Measurements from ENCODE around the gene RGS14. TPM values are rescaled to one million over a fixed set of nuclear protein-coding genes. Genes with fewer than 3 reads are reported as not detected.

Gene RGS14
- total RNA-seq, 4 donors from 2014 or later = 38.5 to 85.9 (median 68.8) TPM

DNA sequence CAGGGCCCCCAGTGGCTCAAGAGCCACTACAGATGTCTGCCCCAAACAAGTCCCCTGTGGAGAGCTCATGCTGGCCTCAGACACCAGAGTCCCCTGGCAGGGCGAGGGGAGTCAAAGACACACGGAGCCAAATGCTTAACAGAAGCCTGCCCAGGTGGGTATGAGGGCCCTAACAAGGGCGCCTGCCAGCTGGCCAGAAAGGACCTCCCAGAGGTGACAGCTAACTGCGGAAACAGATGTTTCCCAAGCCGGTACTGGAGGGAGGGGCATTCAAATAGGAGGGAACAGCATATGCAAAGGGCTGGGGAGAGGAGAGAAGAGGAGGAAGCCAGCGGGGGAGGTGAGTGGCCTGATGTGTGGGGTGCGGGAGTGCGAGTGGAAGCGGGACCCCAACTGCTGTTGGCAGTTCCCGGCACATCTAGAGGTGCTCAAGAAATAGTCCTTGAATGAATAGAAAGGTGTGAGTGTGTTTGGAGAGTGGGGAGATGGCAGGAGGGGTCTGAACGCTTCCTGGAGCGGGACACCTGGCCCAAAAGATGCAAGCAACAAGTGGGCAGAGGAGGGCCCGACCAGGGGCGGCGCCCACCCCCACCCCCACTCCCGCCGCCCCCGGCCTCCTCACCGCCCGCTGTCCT, 46.9 kb upstream of the RGS14 start:
- Histone ChIP-seq H3K9me3 (no peaks in the 10 kb centered on the region), H3K36me3 (peaks cover 19% of the 10 kb centered on the region), H3K4me1 (peaks cover 48% of the 10 kb centered on the region), H3K4me3 (peak overlapping the region; percentile 69), H3K27me3 (no peaks in the 10 kb centered on the region), H3K27ac (no peak overlapping the region)
- peak in 1 of 2 donors; percentile 72 for DNase-seq (ENCODE audit: low spot score in 2 of 2)
- no peak for TF ChIP-seq POLR2AphosphoS5 (IDR thresholded peaks at IDR 0.05)
- WGBS = 22% methylated on average over 18 of the region's 20 CpGs

DNA sequence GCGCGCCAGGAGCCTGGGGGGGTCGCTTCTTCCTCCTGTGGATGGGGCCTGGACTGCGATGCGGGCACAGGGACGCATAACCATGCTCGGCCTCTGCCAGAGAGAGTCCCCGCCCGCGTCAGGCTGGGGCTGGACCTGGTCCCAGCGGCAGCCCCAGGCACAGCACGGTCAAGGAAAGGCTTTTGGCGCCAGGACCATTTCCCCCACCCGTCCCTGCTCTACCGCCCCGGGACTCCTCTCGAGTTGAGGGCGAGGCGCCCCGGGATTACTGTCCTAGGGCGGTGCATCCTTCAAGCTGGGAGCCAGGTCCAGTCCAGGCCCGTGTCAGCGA, 46.4 kb upstream of the RGS14 start:
- TF ChIP-seq POLR2AphosphoS5 (IDR thresholded peaks at IDR 0.05) = no peak
- TF ChIP-seq POLR2A (IDR thresholded peaks at IDR 0.05) = no peak
- TF ChIP-seq, protein P1, sequence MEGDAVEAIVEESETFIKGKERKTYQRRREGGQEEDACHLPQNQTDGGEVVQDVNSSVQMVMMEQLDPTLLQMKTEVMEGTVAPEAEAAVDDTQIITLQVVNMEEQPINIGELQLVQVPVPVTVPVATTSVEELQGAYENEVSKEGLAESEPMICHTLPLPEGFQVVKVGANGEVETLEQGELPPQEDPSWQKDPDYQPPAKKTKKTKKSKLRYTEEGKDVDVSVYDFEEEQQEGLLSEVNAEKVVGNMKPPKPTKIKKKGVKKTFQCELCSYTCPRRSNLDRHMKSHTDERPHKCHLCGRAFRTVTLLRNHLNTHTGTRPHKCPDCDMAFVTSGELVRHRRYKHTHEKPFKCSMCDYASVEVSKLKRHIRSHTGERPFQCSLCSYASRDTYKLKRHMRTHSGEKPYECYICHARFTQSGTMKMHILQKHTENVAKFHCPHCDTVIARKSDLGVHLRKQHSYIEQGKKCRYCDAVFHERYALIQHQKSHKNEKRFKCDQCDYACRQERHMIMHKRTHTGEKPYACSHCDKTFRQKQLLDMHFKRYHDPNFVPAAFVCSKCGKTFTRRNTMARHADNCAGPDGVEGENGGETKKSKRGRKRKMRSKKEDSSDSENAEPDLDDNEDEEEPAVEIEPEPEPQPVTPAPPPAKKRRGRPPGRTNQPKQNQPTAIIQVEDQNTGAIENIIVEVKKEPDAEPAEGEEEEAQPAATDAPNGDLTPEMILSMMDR (IDR thresholded peaks at IDR 0.05) = no peak
- Histone ChIP-seq H3K4me3 (peak overlapping the region; percentile 69), H3K27me3 (no peaks in the 10 kb centered on the region), H3K4me1 (peaks cover 43% of the 10 kb centered on the region), H3K9me3 (no peaks in the 10 kb centered on the region), H3K36me3 (peaks cover 14% of the 10 kb centered on the region), H3K27ac (no peak overlapping the region)
- no peak for DNase-seq (ENCODE audit: low spot score in 2 of 2)
- WGBS = no CpG with 5 or more reads among the region's 23 CpGs

DNA sequence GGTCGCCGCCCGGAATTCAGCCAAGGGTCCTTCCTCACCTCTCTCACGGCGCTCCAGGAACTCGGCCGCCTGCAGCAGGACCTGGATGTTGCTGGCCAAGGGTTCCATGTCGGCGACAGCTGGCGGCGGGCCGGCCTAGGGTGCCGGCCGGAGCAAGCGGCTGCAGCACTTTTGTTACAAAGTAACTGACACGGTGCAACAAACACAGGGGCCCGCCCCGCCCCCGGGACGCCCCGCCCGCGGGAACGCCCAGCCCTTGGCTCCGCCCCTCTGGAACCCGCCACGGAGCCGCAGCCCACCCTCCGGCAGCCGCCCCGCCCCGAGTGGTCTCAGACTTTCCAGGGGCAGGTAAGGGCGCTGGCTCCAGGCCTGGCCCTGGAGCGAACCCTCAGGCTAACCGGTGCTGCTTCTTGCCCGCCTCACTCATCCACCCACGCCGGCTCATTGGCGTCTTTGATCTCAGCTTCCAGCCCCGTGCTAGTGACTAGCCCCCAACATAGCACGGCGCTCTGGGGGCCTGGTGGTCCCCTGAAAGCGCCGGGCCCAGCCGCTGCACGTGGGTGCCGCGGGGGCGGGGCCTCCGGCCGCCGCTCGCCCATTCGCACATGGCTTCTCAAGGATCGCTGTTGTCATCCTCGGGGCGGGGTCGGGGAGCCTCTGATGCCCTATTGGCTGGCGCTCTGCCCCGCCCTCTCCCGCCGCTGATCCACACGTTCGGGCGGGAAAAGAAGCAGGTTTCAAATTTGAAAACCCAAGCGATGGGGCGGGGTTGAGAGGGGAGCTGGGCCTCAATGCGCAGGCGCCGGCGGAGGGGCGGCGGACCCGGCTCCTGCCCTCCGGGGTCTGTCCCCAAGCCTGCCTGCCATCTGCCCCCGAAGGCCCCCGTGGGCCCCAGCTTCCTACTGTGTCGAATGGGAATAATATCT, 45.7 kb upstream of the RGS14 start, which contains the start of gene MXD3:
Gene MXD3 (minus strand): TSS at position 176 of the 926 bp plus-strand sequence. CDS start 68 bp downstream, at position 108.
- H3K4me3 ChIP-seq = peak within 1 kb of the TSS; percentile 69
- DNase-seq (ENCODE audit: low spot score in 2 of 2) = peak; percentile 97 to 98
- peak within 1 kb of the TSS; percentile 43 for H3K27ac ChIP-seq
- WGBS = 0% methylated on average over 24 of the region's 78 CpGs
- no peaks in the 10 kb centered on the region for H3K27me3 ChIP-seq
- peaks cover 8% of the 10 kb centered on the region for H3K36me3 ChIP-seq
- no peaks in the 10 kb centered on the region for H3K9me3 ChIP-seq
- no peak for TF ChIP-seq EP300 (IDR thresholded peaks at IDR 0.05)
- peak in 1 of 3 donors; percentile 24 for TF ChIP-seq POLR2AphosphoS5 (IDR thresholded peaks at IDR 0.05)
- no peak for TF ChIP-seq POLR2A (IDR thresholded peaks at IDR 0.05)
- TF ChIP-seq, protein P1 (IDR thresholded peaks at IDR 0.05) = no peak
- peaks cover 39% of the 10 kb centered on the region for H3K4me1 ChIP-seq

DNA sequence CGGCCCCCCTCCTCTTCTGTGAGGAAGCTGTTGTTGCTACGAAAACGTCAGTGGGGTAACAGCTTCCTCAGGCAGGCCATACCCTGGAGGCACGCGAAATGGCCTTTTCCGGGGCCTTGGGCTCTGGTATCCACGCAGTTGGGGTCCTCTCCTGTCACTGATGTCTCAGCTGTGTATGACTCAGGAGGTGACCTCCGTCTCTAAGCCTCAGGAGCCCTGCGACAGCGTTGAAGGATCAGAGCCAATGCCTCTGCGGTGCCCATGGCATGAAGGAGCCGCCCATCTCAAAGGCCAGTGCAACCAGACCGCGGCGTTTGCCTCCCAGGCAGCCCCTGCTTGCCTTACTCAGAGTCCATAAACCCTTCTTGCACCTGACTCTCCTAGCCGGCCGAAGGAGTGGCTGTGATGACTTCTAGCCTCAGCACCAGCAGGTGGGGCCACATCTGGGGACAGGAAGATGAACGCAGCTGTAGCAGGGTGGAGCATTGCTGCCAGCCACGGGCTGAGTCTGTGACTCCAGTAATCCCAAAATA, 45.0 kb upstream of the RGS14 start:
- Histone ChIP-seq H3K4me3 (peak overlapping the region; percentile 69), H3K27ac (no peak overlapping the region), H3K36me3 (peaks cover under 1% of the 10 kb centered on the region), H3K9me3 (no peaks in the 10 kb centered on the region), H3K27me3 (no peaks in the 10 kb centered on the region), H3K4me1 (peaks cover 32% of the 10 kb centered on the region)
- DNase-seq (ENCODE audit: low spot score in 2 of 2) = no peak
- WGBS = 13% methylated on average over 13 of the region's 19 CpGs
- TF ChIP-seq EP300 (IDR thresholded peaks at IDR 0.05) (no peak), POLR2AphosphoS5 (IDR thresholded peaks at IDR 0.05) (no peak), POLR2A (IDR thresholded peaks at IDR 0.05) (no peak)
- TF ChIP-seq, protein P1 (IDR thresholded peaks at IDR 0.05) = no peak

DNA sequence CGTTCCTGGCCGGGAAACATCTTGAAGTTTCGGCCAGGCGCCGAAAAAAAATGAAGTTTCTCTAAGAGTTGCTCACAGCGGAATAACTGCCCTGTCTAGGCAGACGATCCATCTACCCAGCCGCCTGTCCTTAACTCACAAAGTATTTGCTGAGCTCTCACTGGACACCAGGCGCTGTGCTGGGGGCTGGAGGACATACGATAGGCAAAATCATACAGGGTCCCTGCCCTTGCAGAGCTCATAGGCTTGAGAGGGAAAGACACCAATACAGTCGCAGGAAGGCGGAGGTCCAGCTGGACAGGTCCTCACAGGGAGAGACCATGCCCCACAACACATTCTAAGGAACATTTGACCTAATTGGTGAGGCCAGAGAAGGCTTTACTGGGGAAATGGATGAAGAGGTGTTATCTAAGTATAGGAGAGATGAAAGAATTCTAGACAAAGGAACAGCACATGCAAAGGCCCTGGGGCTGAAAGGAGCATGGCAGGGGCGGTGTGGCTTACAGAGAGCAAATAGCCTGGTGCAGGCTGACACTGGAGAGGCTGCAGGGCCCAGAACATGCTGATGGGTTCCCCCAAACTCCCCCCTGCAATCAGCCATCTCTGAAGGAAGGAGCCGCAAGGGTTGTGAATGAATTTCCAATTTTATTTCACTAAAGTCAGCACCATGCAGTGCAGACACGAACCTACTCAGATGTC, 44.0 kb upstream of the RGS14 start:
- Histone ChIP-seq H3K36me3 (no peaks in the 10 kb centered on the region), H3K4me3 (no peak overlapping the region), H3K27ac (no peak overlapping the region), H3K9me3 (no peaks in the 10 kb centered on the region), H3K27me3 (no peaks in the 10 kb centered on the region), H3K4me1 (peaks cover 34% of the 10 kb centered on the region)
- TF ChIP-seq POLR2AphosphoS5 (IDR thresholded peaks at IDR 0.05) = no peak
- TF ChIP-seq POLR2A (IDR thresholded peaks at IDR 0.05) = no peak
- TF ChIP-seq, protein P1 (IDR thresholded peaks at IDR 0.05) = no peak
- no peak for TF ChIP-seq EP300 (IDR thresholded peaks at IDR 0.05)
- no peak for DNase-seq (ENCODE audit: low spot score in 2 of 2)
- WGBS = 93% methylated on average over 15 of the region's 15 CpGs
